ENCODE data around the gene COL4A1.
A peak's percentile ranks its signal among the peaks of the same experiment; 100 is the strongest.

COL4A1 gene

GRCh38 chr13:110306960-110307766, at the start of gene COL4A1, which contains the start of gene COL4A2:
Gene COL4A1 (minus strand): TSS chr13:110307157. CDS start chr13:110307027, 130 bp downstream.
Gene COL4A2 (plus strand): TSS chr13:110307284. CDS start chr13:110307904, 620 bp downstream.
- DNase-seq: peak; percentile 19

- DNase-seq: no peak
Measured at GRCh38 chr13:110356362-110356761, 49.4 kb upstream of the COL4A1 start.

GRCh38 chr13:110354715-110355473, 47.9 kb upstream of the COL4A1 start:
- no peak for DNase-seq

- DNase-seq: no peak
Measured at GRCh38 chr13:110354123-110354627, 47.2 kb upstream of the COL4A1 start.

GRCh38 chr13:110353339-110353977, 46.5 kb upstream of the COL4A1 start:
- no peak for DNase-seq

GRCh38 chr13:110352735-110353134, 45.8 kb upstream of the COL4A1 start:
- DNase-seq: no peak

GRCh38 chr13:110351636-110352420, 44.9 kb upstream of the COL4A1 start:
- no peak for DNase-seq

- no peak for DNase-seq
Measured at GRCh38 chr13:110350509-110350908, 43.6 kb upstream of the COL4A1 start.

GRCh38 chr13:110350049-110350448, 43.1 kb upstream of the COL4A1 start:
- DNase-seq: no peak

GRCh38 chr13:110349239-110349638, 42.3 kb upstream of the COL4A1 start:
- DNase-seq: no peak

GRCh38 chr13:110348309-110349105, 41.5 kb upstream of the COL4A1 start:
- no peak for DNase-seq

- no peak for DNase-seq
Measured at GRCh38 chr13:110347535-110348308, 40.8 kb upstream of the COL4A1 start.

GRCh38 chr13:110347088-110347487, 40.1 kb upstream of the COL4A1 start:
- no peak for DNase-seq

GRCh38 chr13:110346661-110347067, 39.7 kb upstream of the COL4A1 start:
- DNase-seq: no peak

GRCh38 chr13:110345701-110346100, 38.7 kb upstream of the COL4A1 start:
- DNase-seq: no peak

- DNase-seq: no peak
Measured at GRCh38 chr13:110345266-110345665, 38.3 kb upstream of the COL4A1 start.

GRCh38 chr13:110344320-110344719, 37.4 kb upstream of the COL4A1 start:
- DNase-seq: no peak

- no peak for DNase-seq
Measured at GRCh38 chr13:110343241-110343865, 36.4 kb upstream of the COL4A1 start.

GRCh38 chr13:110342474-110342873, 35.5 kb upstream of the COL4A1 start:
- no peak for DNase-seq
